Upper lobe of left lung (tissue), 6 donors: ENCODE results near the gene NRF1. TPM values are rescaled to one million over a fixed set of nuclear protein-coding genes. Genes with fewer than 3 reads are reported as not detected.

ENCODE experiments used
- ATAC-seq, 2 donors: fragments of 200-7000 bp; cut with Tn5 transposase; one replicate each; pipeline ENCODE4 v1.9.1; 2022; ENCODE audit warnings: mild to moderate bottlenecking in 2 of 2, moderate library complexity in 2 of 2; ENCODE audit not compliant: low FRiP score in 2 of 2
- DNase-seq, 2 donors: peaks; one replicate each; pipeline ENCODE4 v3.0.0-alpha.2; 2019 to 2020
- H3K27ac ChIP-seq, 4 donors: fragments of 200-600 bp; sonication (generic); one replicate each; pipeline ENCODE4 v1.5.1; 2016 to 2019
- H3K27me3 ChIP-seq, 4 donors: fragments of 200-600 bp; sonication (generic); one replicate each; pipeline ENCODE4 v1.5.1; 2017 to 2019
- H3K36me3 ChIP-seq, 4 donors: fragments of 200-600 bp; sonication (generic); one replicate each; pipeline ENCODE4 v1.5.1; 2016 to 2019
- H3K4me1 ChIP-seq, 4 donors: fragments of 200-600 bp; sonication (generic); one replicate each; pipeline ENCODE4 v1.5.1; 2018 to 2019
- H3K4me3 ChIP-seq, 4 donors: fragments of 200-600 bp; sonication (generic); one replicate each; pipeline ENCODE4 v1.5.1; 2017 to 2019; ENCODE audit warnings: mild to moderate bottlenecking in 2 of 4, moderate library complexity in 1 of 4
- H3K9me3 ChIP-seq, 4 donors: fragments of 200-600 bp; sonication (generic); one replicate each; pipeline ENCODE4 v1.5.1; 2018 to 2019
- CTCF ChIP-seq, 6 experiments: fragments of 450-650 bp in 4 of 6; fragments of 200-600 bp in 2 of 6; sonication (generic) in 2 of 6; IDR thresholded peaks; one replicate each; pipeline ENCODE4 v1.5.1; 2016 to 2019; ENCODE audit warnings: antibody characterized with exemption in 6 of 6
- EP300 ChIP-seq, 4 donors: sonication (generic); formaldehyde crosslinking; IDR thresholded peaks; one replicate each; pipeline ENCODE4 v1.5.1; 2017; ENCODE audit warnings: antibody characterized with exemption in 4 of 4, control low read depth in 2 of 4
- POLR2A ChIP-seq, 4 donors: fragments of 450-650 bp; IDR thresholded peaks; one replicate each; pipeline ENCODE4 v1.5.1; 2016 to 2017; ENCODE audit warnings: antibody characterized with exemption in 4 of 4, mild to moderate bottlenecking in 2 of 4
- POLR2AphosphoS5 ChIP-seq, 2 donors: sonication (generic); formaldehyde crosslinking; IDR thresholded peaks; one replicate each; pipeline ENCODE4 v1.5.1; 2017; ENCODE audit warnings: antibody characterized with exemption in 2 of 2
- WGBS, 2 donors: methylation state at CpG; one replicate each; pipeline ENCODE4 v1.1.5; 2017 to 2018; 5-methylcytosine and 5-hydroxymethylcytosine counted together
- total RNA-seq, 6 donors: library from RNA; depleted of rRNA in 4 of 6; stranded (reverse); fragments of >200 nt in 4 of 6; gene quantifications; one replicate each; pipeline versions ENCODE4 v1.1.0 to v1.2.1, GENCODE V29; 2016 to 2021
- donor health status: DM: no; HTN: no; CAD: no; lungs with moderate emphysema.
- donor health status: DM: no; HTN: yes; CAD: no; lungs with severe emphysema.

Gene NRF1
- total RNA-seq, 6 donors from 2014 or later, result 12.7 to 27.2 (median 19.1) TPM

GRCh38 chr7:129768614-129769399 is 157.3 kb downstream of the NRF1 start:
- H3K27me3 ChIP-seq, result no peaks in the 10 kb centered on the region
- DNase-seq, result no peak
- no peaks in the 10 kb centered on the region for H3K36me3 ChIP-seq
- no peaks in the 10 kb centered on the region for H3K9me3 ChIP-seq
- no peak overlapping the region for H3K27ac ChIP-seq
- TF ChIP-seq POLR2A (IDR thresholded peaks at IDR 0.05) (no peak), POLR2AphosphoS5 (IDR thresholded peaks at IDR 0.05) (no peak), CTCF (IDR thresholded peaks at IDR 0.05) (no peak), EP300 (IDR thresholded peaks at IDR 0.05) (no peak)
- WGBS, 2 donors, result 50 to 85% methylated on average over 3 to 17 of the region's 17 CpGs
- H3K4me1 ChIP-seq, result peaks cover 0 to 5% (median 0%) of the 10 kb centered on the region in 4 donors
- no peak for ATAC-seq
- no peak overlapping the region for H3K4me3 ChIP-seq

GRCh38 chr7:129769400-129769774 is 157.9 kb downstream of the NRF1 start:
- peaks cover 0 to 5% (median 0%) of the 10 kb centered on the region in 4 donors for H3K4me1 ChIP-seq
- no peaks in the 10 kb centered on the region for H3K27me3 ChIP-seq
- H3K27ac ChIP-seq, result no peak overlapping the region
- TF ChIP-seq POLR2AphosphoS5 (IDR thresholded peaks at IDR 0.05) (no peak), CTCF (IDR thresholded peaks at IDR 0.05) (no peak), POLR2A (IDR thresholded peaks at IDR 0.05) (no peak), EP300 (IDR thresholded peaks at IDR 0.05) (no peak)
- no peaks in the 10 kb centered on the region for H3K9me3 ChIP-seq
- WGBS, 2 donors, result 83 to 91% methylated on average over 6 to 9 of the region's 9 CpGs
- no peak for ATAC-seq
- H3K36me3 ChIP-seq, result no peaks in the 10 kb centered on the region
- H3K4me3 ChIP-seq, result no peak overlapping the region
- no peak for DNase-seq

GRCh38 chr7:129769866-129770808 is 158.6 kb downstream of the NRF1 start:
- no peaks in the 10 kb centered on the region for H3K36me3 ChIP-seq
- TF ChIP-seq CTCF (IDR thresholded peaks at IDR 0.05) (no peak), EP300 (IDR thresholded peaks at IDR 0.05) (no peak), POLR2AphosphoS5 (IDR thresholded peaks at IDR 0.05) (no peak), POLR2A (IDR thresholded peaks at IDR 0.05) (no peak)
- 79 to 87% methylated on average over 11 to 15 of the region's 21 CpGs for whole genome bisulfite sequencing, 2 donors
- H3K4me3 ChIP-seq, result no peak overlapping the region
- no peaks in the 10 kb centered on the region for H3K9me3 ChIP-seq
- ATAC-seq (no peak), DNase-seq (no peak)
- H3K27me3 ChIP-seq, result no peaks in the 10 kb centered on the region
- H3K27ac ChIP-seq, result no peak overlapping the region
- peaks cover 0 to 5% (median 0%) of the 10 kb centered on the region in 4 donors for H3K4me1 ChIP-seq

- WGBS, 2 donors, result 50 to 75% methylated on average over 5 to 17 of the region's 19 CpGs
- no peak for TF ChIP-seq POLR2AphosphoS5 (IDR thresholded peaks at IDR 0.05)
- no peak for TF ChIP-seq CTCF (IDR thresholded peaks at IDR 0.05)
- TF ChIP-seq POLR2A (IDR thresholded peaks at IDR 0.05), result no peak
- ATAC-seq (peak in 1 of 2 donors; percentile 16), DNase-seq (no peak)
- Histone ChIP-seq H3K27ac (no peak overlapping the region), H3K4me3 (no peak overlapping the region), H3K9me3 (no peaks in the 10 kb centered on the region), H3K4me1 (peaks cover 0 to 5% (median 0%) of the 10 kb centered on the region in 4 donors), H3K36me3 (no peaks in the 10 kb centered on the region), H3K27me3 (no peaks in the 10 kb centered on the region)
These were observed 159.8 kb downstream of the NRF1 start for GRCh38 chr7:129771201-129771927.
